ENCODE data around the gene MS4A14. TPM values are rescaled to one million over a fixed set of nuclear protein-coding genes. Genes with fewer than 3 reads are reported as not detected.

The MS4A14 gene
- total and polyA plus RNA-seq, 2 experiments from 2014 or later, result not detected

GRCh38 chr11:60347084-60347797 is 49.0 kb upstream of the MS4A14 start:
- ATAC-seq (no peak), DNase-seq (ENCODE audit: low spot score) (no peak)
- Histone ChIP-seq H3F3A (replicated peaks; ENCODE audit: low read depth) (no peaks in the 10 kb centered on the region), H3K27me3 (ENCODE audit: insufficient read depth) (no peaks in the 10 kb centered on the region), H3K4me1 (ENCODE audit: insufficient read depth) (no peaks in the 10 kb centered on the region), H4K20me1 (replicated peaks; ENCODE audit: insufficient read depth) (no peaks in the 10 kb centered on the region), H3K4me3 (no peak overlapping the region), H2AFZ (no peak overlapping the region), H3K4me2 (no peak overlapping the region), H3K27ac (ENCODE audit: low read depth) (no peak overlapping the region), H3K79me2 (replicated peaks; ENCODE audit: insufficient read depth) (no peaks in the 10 kb centered on the region), H3K9me2 (ENCODE audit: insufficient read depth) (peaks cover 7% of the 10 kb centered on the region; the same call in 1 of the 2 replicates), H3K36me3 (ENCODE audit: insufficient read depth) (no peaks in the 10 kb centered on the region)
- Mint-ChIP-seq H3K4me1 (peaks cover 1% of the 10 kb centered on the region; the same call in 1 of the 3 replicates), H3K27me3 (ENCODE audit: insufficient read depth, low read depth, poor library complexity) (peaks cover 2% of the 10 kb centered on the region), H3K4me3 (no peak overlapping the region), H3K9me3 (peaks cover 11% of the 10 kb centered on the region), H3K36me3 (ENCODE audit: low read depth) (0 out of 3 replicates have a peak, but pooled peaks cover 4% of the 10 kb centered on the region), H3K27ac (no peak overlapping the region; the same call in 1 of the 2 replicates)
- no peak for TF ChIP-seq REST (IDR thresholded peaks at IDR 0.05; ENCODE audit: unreplicated experiment)
- TF ChIP-seq EZH2 (IDR thresholded peaks at IDR 0.05; ENCODE audit: low read depth, unreplicated experiment), result no peak
- no peak for TF ChIP-seq STAT1 (IDR thresholded peaks at IDR 0.05; ENCODE audit: unreplicated experiment)
- no peak for TF ChIP-seq EZH2phosphoT487 (IDR thresholded peaks at IDR 0.05; ENCODE audit: unreplicated experiment)
- TF ChIP-seq NANOG (IDR thresholded peaks at IDR 0.05; ENCODE audit: borderline replicate concordance), result no peak
- no peak for TF ChIP-seq CREB1 (CRISPR knock-in tag; IDR thresholded peaks at IDR 0.05; ENCODE audit: low read depth)
- TF ChIP-seq ETS1 (IDR thresholded peaks at IDR 0.05), result no peak
- TF ChIP-seq CTCF (conservative IDR thresholded peaks at IDR 0.05; ENCODE audit: low read depth in 2 of 2), result no peak
- TF ChIP-seq ZNF331 (CRISPR knock-in tag; IDR thresholded peaks at IDR 0.05; ENCODE audit: low read depth), result no peak
- TF ChIP-seq ZNF462 (CRISPR knock-in tag; IDR thresholded peaks at IDR 0.05), result no peak
- no peak for TF ChIP-seq ZNF114 (CRISPR knock-in tag; IDR thresholded peaks at IDR 0.05)
- TF ChIP-seq POLR2AphosphoS5 (IDR thresholded peaks at IDR 0.05; ENCODE audit: low read depth), result no peak
- no peak for TF ChIP-seq JUNB (IDR thresholded peaks at IDR 0.05; ENCODE audit: unreplicated experiment)
